ENCODE results near the gene RPS13.
"Not testable (repeated sequence)": the region's sequence is repeated elsewhere in the genome, so short reads cannot be mapped to it uniquely, and the experiment has no call there.

The RPS13 gene

DNA sequence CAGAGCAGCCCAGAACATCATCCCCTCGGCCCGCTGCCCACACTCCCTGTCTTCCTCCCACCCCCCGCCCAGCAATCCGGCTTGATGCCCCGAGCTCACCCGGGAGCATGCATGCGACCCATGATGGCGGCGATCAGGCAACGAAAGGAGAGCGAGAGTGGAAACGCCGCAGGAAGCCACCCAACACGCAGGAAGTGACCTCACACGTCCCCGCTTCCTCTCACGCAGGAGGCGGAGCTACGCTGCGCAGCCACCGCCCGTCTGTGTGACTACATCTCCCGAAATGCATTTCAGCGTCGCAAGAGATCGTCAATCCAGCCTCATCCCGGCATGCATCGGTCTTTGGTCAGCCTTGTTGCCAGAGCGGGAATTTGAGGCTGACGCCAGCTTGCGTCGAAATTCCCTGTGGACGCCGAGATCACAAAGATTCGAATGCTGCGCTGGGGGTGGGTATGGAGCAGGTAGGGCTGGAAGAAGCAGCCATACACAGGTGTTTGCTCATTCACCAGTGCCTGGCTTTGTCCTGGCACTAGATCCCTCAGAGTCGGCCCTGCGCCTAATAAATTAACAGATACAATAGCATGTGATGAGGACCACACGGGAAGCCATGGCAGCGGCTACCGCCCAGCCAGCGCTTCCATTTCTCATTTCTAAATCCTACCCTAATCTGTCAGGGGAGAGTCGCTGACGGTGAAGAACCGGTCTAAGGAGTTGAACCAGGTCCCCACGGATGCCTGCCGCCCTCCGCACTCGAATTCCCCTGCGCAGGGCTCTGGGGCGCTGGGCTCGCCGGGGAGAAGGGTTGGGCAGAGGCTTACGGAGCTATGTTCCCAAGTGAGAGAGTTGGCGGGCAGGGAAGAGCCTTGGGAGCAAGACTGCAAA, at the start of gene RPS13:
TSS of gene RPS13 (minus strand) at position 148 of the 882 bp plus-strand sequence. CDS start at position 122, 26 bp downstream.
- no peaks in the 10 kb centered on the region for H3K27me3 Mint-ChIP-seq
- peaks cover 43% of the 10 kb centered on the region for H3K4me1 Mint-ChIP-seq
- H3K36me3 Mint-ChIP-seq: peaks cover 31% of the 10 kb centered on the region
- H3K9me3 Mint-ChIP-seq: no peaks in the 10 kb centered on the region
- H3K4me3 Mint-ChIP-seq: peak within 1 kb of the TSS; percentile 99
- H3K27ac Mint-ChIP-seq: peak within 1 kb of the TSS; percentile 99

DNA sequence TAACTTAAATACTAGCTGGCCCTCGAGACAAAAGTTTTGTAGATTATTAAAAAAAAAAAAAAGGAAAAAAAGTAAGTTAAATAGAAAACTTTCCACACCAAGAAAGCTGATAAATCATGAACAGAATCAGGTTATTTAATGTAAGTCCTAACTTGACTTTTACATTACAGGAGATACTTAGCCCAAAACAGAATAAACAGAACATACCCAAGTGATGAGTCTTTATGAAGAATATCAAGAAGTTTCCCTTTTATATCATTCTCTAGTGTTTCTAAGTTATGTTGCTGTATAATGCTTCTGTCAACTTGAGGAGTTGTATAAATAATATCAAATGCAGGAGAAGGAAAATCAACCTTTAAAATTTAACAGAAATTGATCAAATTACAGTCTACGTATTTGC, 44.5 kb upstream of the RPS13 start:
- Mint-ChIP-seq H3K36me3 (peaks cover 14% of the 10 kb centered on the region), H3K27ac (no peak overlapping the region), H3K4me1 (no peaks in the 10 kb centered on the region), H3K4me3 (no peak overlapping the region), H3K27me3 (no peaks in the 10 kb centered on the region), H3K9me3 (no peaks in the 10 kb centered on the region)

DNA sequence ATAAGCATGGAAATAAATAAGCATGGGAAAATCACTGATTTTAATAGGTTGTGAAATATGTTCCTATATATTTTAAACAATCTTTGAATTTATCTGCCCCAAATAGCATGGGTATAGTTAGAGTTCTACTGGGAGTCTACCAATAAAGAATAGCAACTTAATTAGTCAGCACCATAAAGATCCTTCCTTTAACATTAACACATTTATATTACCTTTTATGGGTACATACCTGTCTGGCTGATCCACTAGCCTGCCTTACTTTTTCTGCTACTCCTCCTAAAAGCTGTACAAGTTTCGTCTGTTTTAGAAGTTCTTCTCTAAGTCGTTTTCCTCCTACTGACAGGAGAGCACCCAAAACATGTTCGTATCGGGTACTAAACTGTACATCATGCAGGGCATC, 39.8 kb upstream of the RPS13 start:
- H3K4me3 Mint-ChIP-seq: no peak overlapping the region
- peaks cover 11% of the 10 kb centered on the region for H3K36me3 Mint-ChIP-seq
- H3K4me1 Mint-ChIP-seq: no peaks in the 10 kb centered on the region
- no peak overlapping the region for H3K27ac Mint-ChIP-seq
- H3K9me3 Mint-ChIP-seq: no peaks in the 10 kb centered on the region
- no peaks in the 10 kb centered on the region for H3K27me3 Mint-ChIP-seq

DNA sequence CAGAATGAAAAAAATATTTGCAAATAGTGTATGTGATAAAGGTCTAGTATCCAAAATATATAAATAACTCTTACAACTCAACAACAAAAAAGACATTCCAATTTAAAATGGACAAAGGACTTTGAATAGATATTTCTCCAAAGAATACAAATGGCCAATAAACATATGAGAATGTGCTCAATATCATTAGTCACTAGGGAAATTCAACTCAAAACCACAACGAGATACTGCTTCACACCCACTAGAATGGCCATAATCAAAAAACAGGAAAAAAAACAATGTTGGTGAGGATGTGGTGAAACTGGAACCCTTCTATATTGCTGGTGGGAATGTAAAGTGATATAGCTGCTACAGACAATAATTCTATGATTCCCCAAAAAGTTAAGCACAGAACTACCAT, 38.6 kb upstream of the RPS13 start:
- H3K27ac Mint-ChIP-seq: no peak overlapping the region
- H3K9me3 Mint-ChIP-seq: no peaks in the 10 kb centered on the region
- H3K36me3 Mint-ChIP-seq: peaks cover 8% of the 10 kb centered on the region
- H3K4me1 Mint-ChIP-seq: no peaks in the 10 kb centered on the region
- H3K27me3 Mint-ChIP-seq: no peaks in the 10 kb centered on the region
- H3K4me3 Mint-ChIP-seq: no peak overlapping the region

DNA sequence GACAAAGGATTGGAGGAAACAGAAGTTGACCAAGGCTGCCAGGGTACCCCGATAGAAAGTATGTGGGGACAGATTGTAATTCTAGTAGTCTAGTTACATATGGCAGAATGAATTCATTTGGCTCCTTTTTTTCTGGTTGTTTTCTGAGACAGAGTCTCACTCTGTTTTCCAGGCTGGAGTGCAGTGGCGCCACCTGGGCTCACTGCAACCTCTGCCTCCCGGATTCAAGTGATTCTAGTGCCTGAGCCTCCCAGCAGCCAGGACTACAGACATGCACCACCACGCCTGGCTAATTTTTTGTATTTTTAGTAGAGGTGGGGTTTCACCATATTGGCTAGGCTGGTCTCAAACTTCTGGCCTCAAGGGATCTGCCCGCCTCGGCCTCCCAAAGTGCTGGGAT, 30.3 kb upstream of the RPS13 start:
- not testable (repeated sequence) for H3K9me3 Mint-ChIP-seq, H3K4me1 Mint-ChIP-seq, H3K4me3 Mint-ChIP-seq, H3K27me3 Mint-ChIP-seq, H3K36me3 Mint-ChIP-seq, H3K27ac Mint-ChIP-seq

DNA sequence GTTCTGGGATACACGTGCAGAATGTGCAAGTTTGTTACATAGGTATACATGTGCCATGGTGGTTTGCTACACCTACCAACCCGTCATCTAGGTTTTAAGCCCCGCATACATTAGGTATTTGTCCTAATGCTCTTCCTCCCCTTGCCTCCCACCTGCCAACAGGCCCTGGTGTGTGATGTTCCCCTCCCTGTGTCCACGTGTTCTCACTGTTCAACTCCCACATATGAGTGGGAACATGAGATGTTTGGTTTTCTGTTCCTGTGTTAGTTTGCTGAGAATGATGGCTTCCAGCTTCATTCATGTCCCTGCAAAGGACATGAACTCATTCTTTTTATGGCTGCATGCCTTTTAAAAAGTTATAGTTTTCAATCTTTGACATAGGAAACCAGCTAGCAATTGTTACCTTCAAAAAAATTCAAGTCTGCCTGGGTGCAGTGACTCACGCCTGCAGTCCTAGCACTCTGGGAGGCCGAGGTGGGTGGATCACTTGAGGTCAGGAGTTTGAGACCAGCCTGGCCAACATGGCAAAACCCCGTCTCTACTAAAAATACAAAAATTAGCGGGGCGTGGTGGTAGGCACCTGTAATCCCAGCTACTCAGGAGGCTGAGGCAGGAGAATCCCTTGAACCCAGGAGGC, 28.1 kb upstream of the RPS13 start:
- not testable (repeated sequence) for H3K4me1 Mint-ChIP-seq, H3K4me3 Mint-ChIP-seq, H3K27ac Mint-ChIP-seq, H3K9me3 Mint-ChIP-seq, H3K27me3 Mint-ChIP-seq, H3K36me3 Mint-ChIP-seq

DNA sequence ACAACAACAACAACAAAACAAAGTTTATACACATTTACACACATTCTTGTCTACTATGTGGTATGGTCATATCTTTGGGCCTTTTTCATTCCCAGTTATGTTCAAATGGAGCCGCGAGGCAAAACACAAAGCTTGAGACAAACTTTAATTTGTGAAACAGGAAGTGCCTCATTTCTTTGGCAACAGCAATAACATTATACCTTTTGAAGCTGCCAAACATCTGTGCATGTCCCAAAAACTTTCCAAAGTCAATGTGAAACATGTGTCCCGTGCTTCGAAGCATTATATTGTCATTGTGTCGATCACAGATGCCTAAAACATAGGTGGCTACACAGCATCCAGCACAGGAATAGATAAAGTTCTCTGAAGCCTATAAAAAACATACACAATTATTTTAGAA, 25.0 kb upstream of the RPS13 start:
- Mint-ChIP-seq H3K27me3 (no peaks in the 10 kb centered on the region), H3K4me1 (no peaks in the 10 kb centered on the region), H3K4me3 (no peak overlapping the region), H3K27ac (no peak overlapping the region), H3K9me3 (no peaks in the 10 kb centered on the region), H3K36me3 (peaks cover 7% of the 10 kb centered on the region)

DNA sequence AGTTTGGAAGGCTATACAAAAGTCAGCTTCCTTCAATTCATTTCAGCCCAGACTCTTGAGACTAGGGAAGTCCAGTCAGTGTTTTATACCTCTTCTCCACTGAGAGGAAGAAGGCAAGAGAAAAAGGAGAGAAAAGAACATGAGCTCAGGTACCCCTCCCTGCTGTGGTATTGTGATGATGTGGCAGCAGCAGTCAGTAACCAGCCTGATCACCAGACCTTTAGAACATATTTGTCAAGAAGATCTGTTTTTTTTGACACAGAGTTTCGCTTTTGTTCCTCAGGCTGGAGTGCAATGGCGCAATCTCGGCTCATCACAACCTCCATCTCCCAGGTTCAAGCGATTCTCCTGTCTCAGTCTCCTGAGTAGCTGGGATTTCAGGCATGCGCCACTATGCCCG, 21.2 kb upstream of the RPS13 start:
- Mint-ChIP-seq H3K27ac (no peak overlapping the region), H3K4me1 (no peaks in the 10 kb centered on the region), H3K27me3 (no peaks in the 10 kb centered on the region), H3K36me3 (peaks cover 11% of the 10 kb centered on the region), H3K4me3 (no peak overlapping the region), H3K9me3 (no peaks in the 10 kb centered on the region)

DNA sequence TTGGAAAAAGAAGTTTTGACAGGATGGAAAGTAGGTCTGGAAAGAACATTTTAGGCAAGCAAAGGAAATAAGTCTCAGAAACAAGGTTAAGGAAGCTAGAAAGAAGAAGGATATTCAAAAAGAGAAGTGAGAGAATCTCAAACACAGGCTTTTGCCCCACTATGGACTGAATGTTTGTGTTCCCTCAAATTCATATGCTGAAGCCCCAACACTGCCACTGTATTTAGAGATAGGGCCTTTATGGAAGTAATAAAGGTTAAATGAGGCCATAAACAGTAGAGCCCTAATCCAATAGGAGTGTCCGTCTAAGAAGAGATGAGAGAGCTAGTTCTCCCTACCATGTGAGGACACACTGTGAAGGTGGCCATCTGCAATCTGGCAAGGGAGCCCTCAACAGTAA, 20.6 kb upstream of the RPS13 start:
- Mint-ChIP-seq H3K4me3 (no peak overlapping the region), H3K4me1 (no peaks in the 10 kb centered on the region), H3K27me3 (no peaks in the 10 kb centered on the region), H3K9me3 (no peaks in the 10 kb centered on the region), H3K27ac (no peak overlapping the region), H3K36me3 (peaks cover 11% of the 10 kb centered on the region)

DNA sequence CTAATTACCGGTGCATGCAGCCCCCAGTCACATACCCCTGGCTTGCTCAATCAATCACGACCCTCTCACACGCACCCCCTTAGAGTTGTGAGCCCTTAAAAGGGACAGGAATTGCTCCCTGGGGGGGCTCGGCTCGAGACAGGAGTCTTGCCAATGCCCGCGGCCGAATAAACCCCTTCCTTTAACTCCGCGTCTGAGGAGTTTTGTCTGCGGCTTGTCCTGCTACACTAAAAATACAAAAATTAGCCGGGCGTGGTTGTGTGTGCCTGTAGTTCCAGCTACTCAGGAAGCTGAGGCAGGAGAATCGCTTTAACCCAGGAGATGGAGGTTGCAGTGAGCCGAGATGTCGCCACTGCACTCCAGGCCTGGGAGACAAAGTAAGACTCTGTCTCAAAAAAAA, 8.5 kb upstream of the RPS13 start:
- H3K4me1 Mint-ChIP-seq, H3K4me3 Mint-ChIP-seq, H3K27me3 Mint-ChIP-seq, H3K27ac Mint-ChIP-seq, H3K9me3 Mint-ChIP-seq, H3K36me3 Mint-ChIP-seq: not testable (repeated sequence)

DNA sequence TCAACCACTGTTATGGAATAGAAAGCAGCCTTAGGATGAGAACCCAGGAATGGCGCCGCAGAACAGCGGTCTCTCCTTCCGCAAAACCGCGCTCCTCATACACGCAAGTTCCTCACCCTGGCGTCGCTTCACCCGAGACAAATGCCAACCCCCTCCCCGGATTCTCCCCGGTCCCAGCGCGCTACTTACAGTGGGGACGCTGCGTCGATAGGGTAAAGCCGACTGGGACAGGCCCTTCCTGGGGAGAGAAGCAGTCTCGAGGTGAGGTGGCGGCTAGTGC, 287 bp downstream of the RPS13 start:
- H3K9me3 Mint-ChIP-seq: no peaks in the 10 kb centered on the region
- no peaks in the 10 kb centered on the region for H3K27me3 Mint-ChIP-seq
- H3K36me3 Mint-ChIP-seq: peaks cover 31% of the 10 kb centered on the region
- H3K4me3 Mint-ChIP-seq: peak overlapping the region; percentile 99
- H3K27ac Mint-ChIP-seq: peak overlapping the region; percentile 99
- H3K4me1 Mint-ChIP-seq: peaks cover 43% of the 10 kb centered on the region

DNA sequence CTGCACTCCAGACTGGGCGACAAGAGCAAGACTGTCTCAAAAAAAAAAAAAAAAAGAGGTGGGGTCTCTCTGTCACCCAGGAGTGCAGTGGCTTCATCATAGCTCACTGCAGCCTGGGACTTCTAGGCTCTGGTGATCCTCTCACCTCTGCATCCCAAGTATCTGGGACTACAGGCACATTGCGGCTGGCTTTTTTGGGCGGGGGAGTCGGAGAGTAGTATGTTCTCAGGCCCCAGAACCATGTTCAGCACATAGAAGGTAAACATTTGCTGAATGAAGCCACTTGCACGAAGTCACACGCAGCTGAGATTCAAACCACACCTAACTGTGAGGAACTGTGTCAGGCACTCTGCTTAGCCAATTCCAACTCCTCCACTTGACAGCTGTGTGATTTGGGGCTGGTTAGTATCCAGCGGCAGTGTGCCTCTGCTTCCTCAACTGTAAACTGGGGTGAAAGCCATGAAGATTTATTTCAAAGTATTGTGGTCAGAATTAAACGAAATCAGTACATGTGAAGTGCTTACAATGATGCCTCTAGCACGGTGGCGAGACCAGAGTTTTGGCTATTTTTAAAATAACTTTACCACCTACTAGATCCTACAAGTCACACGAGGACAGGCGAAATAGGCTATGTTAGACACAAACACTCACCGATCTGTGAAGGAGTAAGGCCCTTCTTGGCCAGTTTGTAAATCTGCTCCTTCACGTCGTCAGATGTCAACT, 789 bp downstream of the RPS13 start:
- H3K27me3 Mint-ChIP-seq: no peaks in the 10 kb centered on the region
- peak overlapping the region; percentile 99 for H3K27ac Mint-ChIP-seq
- H3K36me3 Mint-ChIP-seq: peaks cover 31% of the 10 kb centered on the region
- H3K4me1 Mint-ChIP-seq: peaks cover 43% of the 10 kb centered on the region
- peak overlapping the region; percentile 99 for H3K4me3 Mint-ChIP-seq
- no peaks in the 10 kb centered on the region for H3K9me3 Mint-ChIP-seq

DNA sequence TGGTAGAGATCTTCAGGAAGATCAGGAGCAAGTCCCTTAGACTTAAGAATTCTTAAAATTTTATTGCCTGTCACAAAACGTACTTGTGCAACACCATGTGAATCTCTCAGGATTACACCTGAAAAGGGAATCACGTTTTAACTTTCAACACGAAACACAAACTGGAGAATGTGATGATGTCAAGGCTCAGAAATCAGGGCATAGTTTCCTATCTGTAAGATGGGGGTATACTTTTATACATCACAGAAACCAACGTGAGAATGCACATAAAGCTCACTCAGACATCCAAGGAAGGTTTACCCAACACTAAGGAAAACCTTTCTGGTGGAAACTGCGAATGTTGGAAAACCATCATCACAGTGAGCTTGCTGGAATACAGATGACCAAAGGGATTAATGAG, 2.0 kb downstream of the RPS13 start:
- Mint-ChIP-seq H3K27ac (peak overlapping the region; percentile 89), H3K4me1 (peaks cover 47% of the 10 kb centered on the region), H3K36me3 (peaks cover 31% of the 10 kb centered on the region), H3K9me3 (no peaks in the 10 kb centered on the region), H3K27me3 (no peaks in the 10 kb centered on the region), H3K4me3 (peak overlapping the region; percentile 99)

DNA sequence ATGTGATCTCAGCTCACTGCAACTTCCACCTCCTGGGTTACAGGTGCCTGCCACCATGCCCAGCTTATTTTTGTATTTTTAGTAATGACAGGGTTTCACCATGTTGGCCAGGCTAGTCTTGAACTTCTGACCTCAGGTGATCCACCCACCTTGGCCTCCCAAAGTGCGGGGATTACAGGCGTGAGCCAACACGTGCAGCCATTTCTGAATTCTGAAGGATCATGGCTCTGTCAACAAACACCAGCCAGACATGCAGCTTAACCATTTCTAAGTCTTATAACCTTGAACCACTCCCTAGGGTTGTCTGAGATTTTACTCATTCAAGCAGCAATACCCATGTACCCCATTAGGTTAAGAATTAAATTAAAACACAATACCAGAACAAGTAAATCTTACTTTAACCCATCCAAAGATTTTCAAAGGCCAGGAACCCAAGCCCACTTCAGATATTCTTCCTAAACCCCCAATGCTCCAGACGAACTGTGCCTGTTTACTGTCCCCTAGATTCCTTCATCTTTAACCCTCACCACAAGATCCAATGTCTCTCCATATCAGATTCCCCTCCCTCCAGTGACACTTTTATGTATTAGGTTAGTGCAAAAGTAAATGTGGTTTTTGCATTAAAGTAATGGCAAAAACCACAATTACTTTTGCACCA, 4.0 kb downstream of the RPS13 start:
- H3K9me3 Mint-ChIP-seq: no peaks in the 10 kb centered on the region
- no peaks in the 10 kb centered on the region for H3K27me3 Mint-ChIP-seq
- H3K4me3 Mint-ChIP-seq: peak overlapping the region; percentile 17
- peak overlapping the region; percentile 89 for H3K27ac Mint-ChIP-seq
- H3K36me3 Mint-ChIP-seq: peaks cover 31% of the 10 kb centered on the region
- H3K4me1 Mint-ChIP-seq: peaks cover 41% of the 10 kb centered on the region

DNA sequence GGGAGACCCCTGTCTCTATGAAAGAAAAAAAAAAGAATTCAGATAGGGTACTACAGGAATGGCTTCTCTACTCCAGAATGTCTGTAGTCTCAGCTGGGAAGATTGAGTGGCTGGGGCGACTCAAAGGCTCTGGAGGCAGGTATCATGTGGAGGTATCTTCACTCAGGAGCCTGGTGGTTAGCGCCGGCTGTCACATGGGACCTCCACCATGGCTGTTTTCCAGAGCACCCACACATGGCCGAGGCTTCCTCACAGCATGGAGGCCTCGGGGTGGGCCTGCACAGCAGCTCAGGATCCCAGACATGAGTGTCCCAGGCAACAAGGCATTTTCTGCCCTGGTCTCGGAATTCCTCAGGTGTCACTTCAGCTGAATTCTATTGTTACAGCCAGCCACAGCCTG, 10.1 kb downstream of the RPS13 start:
- no peak overlapping the region for H3K4me3 Mint-ChIP-seq
- H3K4me1 Mint-ChIP-seq: peaks cover 4% of the 10 kb centered on the region
- no peaks in the 10 kb centered on the region for H3K36me3 Mint-ChIP-seq
- no peaks in the 10 kb centered on the region for H3K9me3 Mint-ChIP-seq
- no peak overlapping the region for H3K27ac Mint-ChIP-seq
- H3K27me3 Mint-ChIP-seq: no peaks in the 10 kb centered on the region

DNA sequence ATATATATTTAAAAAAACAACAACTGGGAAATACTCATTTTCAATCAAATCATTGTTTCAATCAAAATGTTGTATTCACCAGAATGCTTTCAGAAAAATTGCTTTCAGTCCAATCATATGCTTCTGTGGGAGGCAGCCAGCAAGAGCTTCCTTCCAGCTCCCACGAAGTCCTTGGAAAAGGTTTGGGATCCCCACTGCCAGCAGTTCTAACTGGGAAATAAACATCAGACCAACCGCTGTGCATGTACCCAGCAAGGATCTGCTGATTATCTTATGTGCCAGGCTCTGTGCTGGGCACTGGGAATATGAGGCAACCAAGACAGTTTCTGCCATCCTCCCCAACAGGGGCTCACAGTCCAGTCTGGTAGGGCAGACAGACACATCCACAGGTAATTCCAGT, 10.8 kb downstream of the RPS13 start:
- Mint-ChIP-seq H3K36me3 (no peaks in the 10 kb centered on the region), H3K27me3 (no peaks in the 10 kb centered on the region), H3K9me3 (no peaks in the 10 kb centered on the region), H3K4me3 (no peak overlapping the region), H3K4me1 (peaks cover 4% of the 10 kb centered on the region), H3K27ac (no peak overlapping the region)
